GM10847 (cell line): ENCODE data around the gene PSMD6.

Source experiments
- POLR2A ChIP-seq: IDR thresholded peaks from 2 replicates; pipeline ENCODE4 v1.6.1; 2011; ENCODE audit not compliant: insufficient read length; ENCODE audit errors: extremely low read depth

PSMD6 gene

GRCh38 chr3:64023187-64023860, at the start of gene PSMD6:
TSS of gene PSMD6 (minus strand) at chr3:64023494. CDS start at chr3:64023419, 75 bp downstream.
- peak; percentile 68 for TF ChIP-seq POLR2A

GRCh38 chr3:64072126-64072525, 48.8 kb upstream of the PSMD6 start:
- TF ChIP-seq POLR2A: no peak

GRCh38 chr3:64070704-64071103, 47.4 kb upstream of the PSMD6 start:
- no peak for TF ChIP-seq POLR2A

DNA sequence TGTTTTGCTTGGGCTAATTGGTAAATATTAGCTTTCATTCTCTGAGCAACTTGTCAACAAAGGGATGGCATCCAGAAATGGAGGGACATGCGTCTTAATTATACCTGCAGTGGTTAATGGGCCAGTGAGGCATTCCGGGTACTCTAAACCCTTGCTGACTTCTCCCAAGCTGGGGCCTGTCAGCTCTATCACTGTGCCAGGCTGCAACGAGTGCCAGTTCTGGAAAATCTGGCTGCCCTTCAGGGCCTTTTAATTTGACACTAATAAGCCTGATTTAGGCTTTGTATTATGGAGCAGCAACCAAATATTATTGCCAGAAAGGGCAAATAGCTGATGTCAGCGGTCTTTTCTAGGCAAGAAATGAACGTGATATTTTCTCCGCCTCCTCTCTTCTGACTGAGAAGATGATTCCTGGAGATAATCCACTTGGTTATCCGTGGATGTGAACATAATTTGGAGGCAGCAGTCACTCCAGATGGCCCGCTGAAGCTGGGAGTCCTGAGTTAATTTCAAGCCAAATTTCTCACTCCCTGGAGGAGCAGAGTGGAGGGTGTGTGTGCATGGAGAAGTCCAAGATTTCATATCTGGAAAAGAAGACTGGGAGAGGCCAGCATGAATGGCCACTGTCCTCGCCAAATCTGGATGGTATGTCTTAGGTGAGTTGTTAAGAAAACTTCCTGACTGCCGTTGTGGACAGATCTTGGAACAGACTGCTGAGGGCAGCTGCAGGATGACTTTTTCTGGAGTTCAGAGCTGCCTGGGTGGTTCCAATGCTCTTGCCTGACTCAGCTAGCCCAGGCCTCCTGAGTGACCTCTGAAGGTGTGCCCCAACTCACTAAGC, 44.4 kb upstream of the PSMD6 start:
- TF ChIP-seq POLR2A: no peak

- TF ChIP-seq POLR2A: no peak
These were observed 41.5 kb upstream of the PSMD6 start for GRCh38 chr3:64064804-64065203.

GRCh38 chr3:64063983-64064438, 40.7 kb upstream of the PSMD6 start:
- TF ChIP-seq POLR2A: no peak

GRCh38 chr3:64063207-64063982, 40.1 kb upstream of the PSMD6 start:
- TF ChIP-seq POLR2A: no peak

DNA sequence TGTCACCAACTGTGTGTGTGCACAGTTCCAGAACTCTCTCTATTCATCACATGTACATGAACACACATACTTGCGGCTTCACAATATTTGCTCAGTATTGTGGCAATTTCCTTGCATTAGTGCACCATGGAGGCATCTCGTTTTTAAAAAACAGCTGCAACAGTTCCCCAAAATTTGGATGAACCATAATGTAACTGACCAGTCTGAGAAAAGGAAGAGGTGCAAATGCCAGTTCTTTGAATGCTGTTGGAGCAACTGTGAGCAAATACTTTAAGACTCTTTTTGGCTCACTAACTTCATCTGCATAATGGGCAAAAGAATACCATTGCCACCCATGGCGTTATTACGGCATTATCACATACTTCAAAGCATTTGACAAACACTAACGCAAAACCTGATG, 38.3 kb upstream of the PSMD6 start:
- TF ChIP-seq POLR2A: no peak

- no peak for TF ChIP-seq POLR2A
These were observed 36.3 kb upstream of the PSMD6 start for GRCh38 chr3:64059484-64060175.

GRCh38 chr3:64058566-64058965, 35.3 kb upstream of the PSMD6 start:
- no peak for TF ChIP-seq POLR2A

GRCh38 chr3:64057231-64057630, 33.9 kb upstream of the PSMD6 start:
- no peak for TF ChIP-seq POLR2A

DNA sequence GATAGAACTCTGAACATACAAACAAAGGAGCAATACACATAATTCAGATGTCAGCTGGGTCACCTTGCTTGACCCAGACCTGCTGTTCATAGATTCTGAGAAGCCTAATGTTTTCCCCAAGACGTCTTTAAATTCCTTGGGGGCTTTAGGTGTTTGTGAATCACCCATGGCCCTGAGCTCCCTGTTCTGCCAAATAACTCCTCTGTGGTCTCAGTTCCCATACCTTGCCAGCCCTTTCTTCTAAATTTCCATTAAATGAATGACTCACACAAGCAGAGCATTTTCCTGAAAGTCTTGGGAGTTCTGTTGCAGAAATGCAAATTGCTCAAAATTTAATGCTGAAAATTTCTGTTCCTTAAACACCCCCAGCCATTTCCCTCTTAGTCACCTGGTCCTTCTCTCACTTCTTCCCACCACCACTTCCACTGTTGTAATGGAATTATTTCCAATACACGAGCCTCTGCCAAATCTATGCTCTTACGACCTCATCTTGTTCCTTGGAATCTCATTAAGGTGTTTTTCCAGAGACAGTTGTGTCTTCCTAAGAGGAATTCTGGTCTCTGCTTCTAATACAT, 33.4 kb upstream of the PSMD6 start:
- TF ChIP-seq POLR2A: no peak

DNA sequence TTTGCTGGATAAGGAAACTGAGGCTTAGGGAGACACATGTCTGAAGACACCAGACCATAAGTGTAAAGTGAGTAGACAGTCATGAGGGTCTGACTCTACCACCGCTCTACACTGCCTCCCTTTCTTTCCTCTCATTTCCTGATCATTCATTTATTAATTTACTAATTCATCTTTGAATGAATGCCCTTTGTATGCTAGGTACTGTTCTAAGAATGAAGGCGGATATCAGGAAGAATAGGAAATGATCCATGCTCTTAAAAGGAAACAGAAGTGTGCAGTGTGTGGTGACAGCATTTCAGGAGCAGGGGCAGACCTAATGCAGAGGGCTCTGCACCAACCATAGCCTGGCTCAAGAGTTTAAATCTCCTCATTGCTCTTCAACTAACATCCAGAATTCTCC, 31.8 kb upstream of the PSMD6 start:
- no peak for TF ChIP-seq POLR2A

GRCh38 chr3:64054488-64054887, 31.2 kb upstream of the PSMD6 start:
- no peak for TF ChIP-seq POLR2A

DNA sequence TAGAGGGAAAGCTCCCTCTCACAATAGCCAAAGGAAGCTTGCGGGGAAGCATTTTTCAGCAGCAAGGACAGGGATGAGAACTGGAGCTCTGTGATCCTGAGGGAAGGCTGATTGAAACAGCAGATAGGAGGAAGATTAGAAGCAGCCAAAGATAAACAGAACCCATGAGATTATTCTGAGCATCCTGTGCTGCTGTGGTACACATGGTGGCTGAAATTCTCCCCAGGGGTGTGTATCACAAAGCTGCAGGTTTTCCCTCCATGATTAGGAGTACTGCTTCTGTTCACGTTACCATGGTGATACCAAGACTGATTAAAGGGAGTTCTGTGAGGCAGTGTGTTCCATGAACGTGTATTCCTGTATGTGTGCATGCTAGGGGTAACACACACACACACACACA, 30.3 kb upstream of the PSMD6 start:
- TF ChIP-seq POLR2A: no peak
